ENCODE measurements around the gene ACY1.

The ACY1 gene

GRCh38 chr3:52034651-52035050 is 51.3 kb downstream of the ACY1 start:
- Mint-ChIP-seq H3K36me3 (ENCODE audit: low read depth) (no peaks in the 10 kb centered on the region), H3K4me3 (no peak overlapping the region), H3K9me3 (no peaks in the 10 kb centered on the region), H3K4me1 (ENCODE audit: low read depth) (no peaks in the 10 kb centered on the region), H3K27ac (no peak overlapping the region), H3K27me3 (ENCODE audit: low read depth) (no peaks in the 10 kb centered on the region)
- no peak for DNase-seq (ENCODE audit: low spot score)

DNA sequence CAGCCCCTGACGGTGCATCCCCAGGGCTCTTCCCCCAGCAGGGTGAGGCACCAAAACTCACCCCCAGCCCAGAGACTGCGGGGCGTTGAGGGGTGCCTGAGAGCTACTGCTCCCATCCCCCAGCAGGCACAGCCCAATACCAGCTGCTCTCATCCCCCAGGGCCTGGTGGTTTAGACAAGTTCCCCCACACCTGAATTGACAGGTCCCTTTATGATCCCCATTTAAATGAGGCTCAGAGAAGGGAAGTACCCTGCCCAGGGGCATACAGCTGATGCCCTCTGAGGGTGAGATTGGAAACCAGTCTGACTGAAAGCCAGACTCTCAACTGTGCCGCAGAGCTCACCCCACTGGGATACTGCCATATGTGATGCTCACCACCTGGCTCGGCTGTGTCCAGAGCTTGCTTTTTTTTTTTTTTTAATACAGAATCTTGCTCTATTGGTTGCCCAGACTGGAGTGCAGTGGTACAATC is 52.9 kb downstream of the ACY1 start:
- Mint-ChIP-seq H3K27ac (no peak overlapping the region), H3K36me3 (ENCODE audit: low read depth) (no peaks in the 10 kb centered on the region), H3K27me3 (ENCODE audit: low read depth) (no peaks in the 10 kb centered on the region), H3K9me3 (no peaks in the 10 kb centered on the region), H3K4me3 (no peak overlapping the region), H3K4me1 (ENCODE audit: low read depth) (no peaks in the 10 kb centered on the region)
- DNase-seq (ENCODE audit: low spot score): no peak

- H3K36me3 Mint-ChIP-seq (ENCODE audit: low read depth): no peaks in the 10 kb centered on the region
- H3K27ac Mint-ChIP-seq: no peak overlapping the region
- H3K4me1 Mint-ChIP-seq (ENCODE audit: low read depth): no peaks in the 10 kb centered on the region
- no peaks in the 10 kb centered on the region for H3K9me3 Mint-ChIP-seq
- H3K27me3 Mint-ChIP-seq (ENCODE audit: low read depth): peaks cover 2% of the 10 kb centered on the region
- DNase-seq (ENCODE audit: low spot score): no peak
- no peak overlapping the region for H3K4me3 Mint-ChIP-seq
Measured at GRCh38 chr3:52036829-52037228, 53.5 kb downstream of the ACY1 start.

DNA sequence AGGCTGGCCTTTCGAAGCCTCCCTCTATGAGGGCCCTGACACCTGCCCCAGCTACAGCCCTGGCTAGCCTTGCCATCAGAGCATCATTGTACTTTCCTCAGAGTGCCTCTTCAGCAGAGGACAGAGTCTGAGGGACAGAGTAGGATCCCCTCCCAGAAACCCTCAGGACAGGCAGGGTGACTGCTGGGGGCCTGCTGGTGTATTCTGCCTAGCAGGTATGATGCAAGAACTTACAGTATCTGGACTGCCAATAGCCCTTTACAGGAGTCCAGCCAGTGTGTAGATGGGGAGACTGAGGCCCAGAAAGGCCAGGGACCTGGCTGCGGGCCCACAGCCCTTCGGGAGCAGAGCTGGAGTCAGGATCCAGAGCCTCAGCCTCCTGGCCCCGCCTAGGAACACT is 54.0 kb downstream of the ACY1 start:
- DNase-seq (ENCODE audit: low spot score): no peak
- Mint-ChIP-seq H3K9me3 (no peaks in the 10 kb centered on the region), H3K36me3 (ENCODE audit: low read depth) (no peaks in the 10 kb centered on the region), H3K27me3 (ENCODE audit: low read depth) (peaks cover 5% of the 10 kb centered on the region), H3K4me3 (no peak overlapping the region), H3K27ac (no peak overlapping the region), H3K4me1 (ENCODE audit: low read depth) (no peaks in the 10 kb centered on the region)

DNA sequence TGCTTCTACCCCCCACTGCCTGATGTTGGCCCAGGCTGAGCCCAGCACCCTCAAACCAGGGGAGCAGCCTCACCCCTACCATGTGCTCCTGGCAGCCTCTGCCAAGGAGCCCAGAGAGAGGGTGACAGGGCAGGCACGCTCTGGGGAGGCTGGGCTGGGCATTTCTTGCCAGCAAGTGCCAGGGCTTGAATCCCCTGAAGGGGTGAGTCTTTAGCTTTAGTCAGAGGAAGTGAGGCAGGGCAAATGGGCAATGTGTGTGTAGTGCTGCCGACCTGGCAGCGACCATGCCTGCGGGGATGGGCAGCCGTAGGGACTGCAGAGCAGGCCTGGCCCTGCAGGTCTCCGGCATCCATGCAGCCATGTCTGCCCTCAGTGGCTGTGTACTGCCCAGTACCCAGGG is 54.9 kb downstream of the ACY1 start:
- DNase-seq (ENCODE audit: low spot score): no peak
- H3K36me3 Mint-ChIP-seq (ENCODE audit: low read depth): no peaks in the 10 kb centered on the region
- H3K9me3 Mint-ChIP-seq: no peaks in the 10 kb centered on the region
- peaks cover 5% of the 10 kb centered on the region for H3K27me3 Mint-ChIP-seq (ENCODE audit: low read depth)
- H3K4me3 Mint-ChIP-seq: no peak overlapping the region
- H3K4me1 Mint-ChIP-seq (ENCODE audit: low read depth): no peaks in the 10 kb centered on the region
- H3K27ac Mint-ChIP-seq: no peak overlapping the region

Data from T-helper 2 cell treated with Interferon-gamma antibody and Interleukin-4, amounts not matched to agents 5 μg/mL and 100 μg/mL, for 36 hours (primary cell).